K562 (cell line): ENCODE results near the gene HAUS7. TPM values are rescaled to one million over a fixed set of nuclear protein-coding genes. Genes with fewer than 3 reads are reported as not detected.

Experiments used
- BCL6 ChIP-seq: fragments of 250-450 bp; sonication (Bioruptor Pico); IDR thresholded peaks from 2 replicates; pipeline ENCODE4 v1.4.0; 2020
- BHLHE40 ChIP-seq: IDR thresholded peaks from 2 replicates; pipeline ENCODE4 v1.6.1; 2011; ENCODE audit warnings: low read length, improper control_type of control experiment
- CBFB ChIP-seq: sonication (generic); formaldehyde crosslinking; IDR thresholded peaks from 2 replicates; pipeline ENCODE4 v1.4.0; 2020; ENCODE audit warnings: mild to moderate bottlenecking, missing genetic modification reagents
- CHAMP1 ChIP-seq: fragments of 450-650 bp; IDR thresholded peaks from 2 replicates; pipeline ENCODE4 v1.6.1; 2016; ENCODE audit warnings: mild to moderate bottlenecking
- HOMEZ ChIP-seq: fragments of 250-450 bp; sonication (Bioruptor Pico); IDR thresholded peaks from 2 replicates; pipeline ENCODE4 v1.4.0; 2020; ENCODE audit warnings: mild to moderate bottlenecking, moderate library complexity
- MNT ChIP-seq, 2 experiments: fragments of 450-650 bp; conservative IDR thresholded peaks; 2 replicates each; pipeline ENCODE4 v1.6.1; 2017; ENCODE audit warnings: mild to moderate bottlenecking in 2 of 2, moderate library complexity in 2 of 2
- NCOA1 ChIP-seq: fragments of 450-650 bp; IDR thresholded peaks from 2 replicates; pipeline ENCODE4 v1.6.1; 2016; ENCODE audit warnings: low read depth
- RBM25 ChIP-seq: fragments of 200-400 bp; formaldehyde crosslinking; IDR thresholded peaks from 2 replicates; pipeline ENCODE4 v1.6.1; 2018; ENCODE audit warnings: low read length, low read depth, moderate library complexity; ENCODE audit not compliant: severe bottlenecking
- SIN3A ChIP-seq, 2 experiments: fragments of 150-350 bp in 1 of 2; IDR thresholded peaks; 2 replicates each; pipeline ENCODE4 v1.6.1; 2011 to 2016; ENCODE audit warnings: borderline replicate concordance in 2 of 2, low read depth in 2 of 2, low read length in 2 of 2, mild to moderate bottlenecking in 2 of 2, moderate library complexity in 2 of 2; ENCODE audit not compliant: control insufficient read depth in 1 of 2
- SRSF1 ChIP-seq: fragments of 200-400 bp; formaldehyde crosslinking; IDR thresholded peaks from 2 replicates; pipeline ENCODE4 v1.6.1; 2017; ENCODE audit warnings: mild to moderate bottlenecking, low read depth, low read length, moderate library complexity
- TCF3 ChIP-seq: sonication (generic); formaldehyde crosslinking; IDR thresholded peaks from 2 replicates; pipeline ENCODE4 v1.4.0; 2020; ENCODE audit warnings: mild to moderate bottlenecking, missing genetic modification reagents
- TSC22D4 ChIP-seq: fragments of 450-650 bp; IDR thresholded peaks from 2 replicates; pipeline ENCODE4 v1.6.1; 2016; ENCODE audit warnings: missing genetic modification characterization, missing biosample characterization, control low read depth
- U2AF1 ChIP-seq: fragments of 200-400 bp; formaldehyde crosslinking; optimal IDR thresholded peaks from 2 replicates; pipeline ENCODE3; 2017; ENCODE audit warnings: mild to moderate bottlenecking, low read depth, low read length, moderate library complexity
- ZBTB43 ChIP-seq: sonication (generic); formaldehyde crosslinking; IDR thresholded peaks from 2 replicates; pipeline ENCODE4 v1.8.0; 2023; ENCODE audit warnings: mild to moderate bottlenecking, missing genetic modification reagents
- ZFP30 ChIP-seq: fragments of 250-450 bp; sonication (Bioruptor Pico); IDR thresholded peaks from 2 replicates; pipeline ENCODE4 v1.8.0; 2022; ENCODE audit warnings: moderate library complexity, mild to moderate bottlenecking, inconsistent platforms, borderline replicate concordance
- ZFX ChIP-seq: sonication (generic); formaldehyde crosslinking; IDR thresholded peaks from 2 replicates; pipeline ENCODE4 v1.8.0; 2022; ENCODE audit warnings: mild to moderate bottlenecking, missing genetic modification reagents, moderate library complexity
- ZNF140 ChIP-seq: fragments of 250-450 bp; sonication (Bioruptor Pico); IDR thresholded peaks from 2 replicates; pipeline ENCODE4 v1.8.0; 2021; ENCODE audit warnings: moderate library complexity, mild to moderate bottlenecking, inconsistent platforms
- polyA plus RNA-seq, 8 experiments: library from polyadenylated mRNA; depleted of rRNA in 4 of 8; stranded (reverse) in 5 of 8; unstranded in 3 of 8; fragments of >200 nt; fragmentation: Nextera tagmentation in 2 of 8; fragmentation: Illumina TruSeq in 1 of 8; extraction: Ambion mirVana in 2 of 8; extraction: Trizol in 1 of 8; gene quantifications; 2 replicates each; pipeline versions ENCODE4 v1.2.1 to v1.2.3, GENCODE V29; 2011 to 2014; ENCODE audit warnings: inconsistent platforms in 1 of 8, missing spikeins in 1 of 8
- total RNA-seq, 7 experiments: library from RNA; depleted of rRNA in 6 of 7; stranded (reverse); fragments of >200 nt in 6 of 7; fragmentation: Illumina TruSeq in 2 of 7; extraction: Trizol in 2 of 7; gene quantifications; 2 replicates each; pipeline versions ENCODE4 v1.2.1 to v1.2.3, GENCODE V29; 2011 to 2021; ENCODE audit warnings: low replicate concordance in 1 of 7
- TF ChIP-seq, protein P1 (sequence below): fragments of 250-450 bp; sonication (Bioruptor Pico); IDR thresholded peaks from 2 replicates; pipeline ENCODE4 v1.8.0; 2022; ENCODE audit warnings: inconsistent platforms

The HAUS7 gene
- total and polyA plus RNA-seq, 9 of the 15 experiments (the other 6 are each of a cell fraction or from before 2014, with no cell fraction given), result 10.0 to 94.9 (median 48.8) TPM

GRCh38 chrX:153416781-153417450 is 53.5 kb downstream of the HAUS7 start (continued):
- no peak for TF ChIP-seq HOMEZ (CRISPR knock-in tag)
- TF ChIP-seq TCF3 (CRISPR knock-in tag), result no peak
- no peak for TF ChIP-seq CBFB (CRISPR knock-in tag)
- TF ChIP-seq RBM25, result no peak
- TF ChIP-seq BCL6 (CRISPR knock-in tag), result no peak
- no peak for TF ChIP-seq CHAMP1
- TF ChIP-seq, protein P1, sequence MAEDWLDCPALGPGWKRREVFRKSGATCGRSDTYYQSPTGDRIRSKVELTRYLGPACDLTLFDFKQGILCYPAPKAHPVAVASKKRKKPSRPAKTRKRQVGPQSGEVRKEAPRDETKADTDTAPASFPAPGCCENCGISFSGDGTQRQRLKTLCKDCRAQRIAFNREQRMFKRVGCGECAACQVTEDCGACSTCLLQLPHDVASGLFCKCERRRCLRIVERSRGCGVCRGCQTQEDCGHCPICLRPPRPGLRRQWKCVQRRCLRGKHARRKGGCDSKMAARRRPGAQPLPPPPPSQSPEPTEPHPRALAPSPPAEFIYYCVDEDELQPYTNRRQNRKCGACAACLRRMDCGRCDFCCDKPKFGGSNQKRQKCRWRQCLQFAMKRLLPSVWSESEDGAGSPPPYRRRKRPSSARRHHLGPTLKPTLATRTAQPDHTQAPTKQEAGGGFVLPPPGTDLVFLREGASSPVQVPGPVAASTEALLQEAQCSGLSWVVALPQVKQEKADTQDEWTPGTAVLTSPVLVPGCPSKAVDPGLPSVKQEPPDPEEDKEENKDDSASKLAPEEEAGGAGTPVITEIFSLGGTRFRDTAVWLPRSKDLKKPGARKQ, result no peak
- no peak for TF ChIP-seq U2AF1
- no peak for TF ChIP-seq TSC22D4
- no peak for TF ChIP-seq NCOA1
- TF ChIP-seq ZNF140 (CRISPR knock-in tag), result no peak
- TF ChIP-seq ZFX (CRISPR knock-in tag), result no peak
- TF ChIP-seq BHLHE40, result peak; percentile 71; the same call in 1 of the 2 replicates
- TF ChIP-seq ZFP30, result no peak
- no peak for TF ChIP-seq SRSF1
- TF ChIP-seq SIN3A (IDR thresholded peaks at IDR 0.05; ENCODE audit: borderline replicate concordance in 2 of 2, control insufficient read depth in 1 of 2, low read depth in 2 of 2, low read length in 2 of 2), result no peak
- TF ChIP-seq MNT (conservative IDR thresholded peaks at IDR 0.05), result peak; percentile 44 to 56; a peak in 2 of 4 replicates
- no peak for TF ChIP-seq ZBTB43 (CRISPR knock-in tag)
